SK-N-SH treated with all-trans-retinoic acid at 6 μM for 48 hours (cell line): ENCODE data around the gene OR10K2.

Experiments
- ARNTL ChIP-seq: fragments of 450-650 bp; formaldehyde crosslinking; IDR thresholded peaks from 2 replicates; pipeline ENCODE4 v1.5.0; 2020; ENCODE audit warnings: low read depth, mild to moderate bottlenecking, moderate library complexity, borderline replicate concordance
- OSR1 ChIP-seq: fragments of 250-450 bp; sonication (Bioruptor Pico); IDR thresholded peaks from 2 replicates; pipeline ENCODE4 v1.8.0; 2022; ENCODE audit warnings: moderate library complexity, mild to moderate bottlenecking, inconsistent platforms
- POU6F1 ChIP-seq: fragments of 250-450 bp; sonication (Bioruptor Pico); IDR thresholded peaks from 2 replicates; pipeline ENCODE4 v1.8.0; 2021; ENCODE audit warnings: low read depth, mild to moderate bottlenecking, moderate library complexity, borderline replicate concordance
- TSHZ2 ChIP-seq: fragments of 250-450 bp; sonication (Bioruptor Pico); IDR thresholded peaks from 2 replicates; pipeline ENCODE4 v1.5.0; 2020; ENCODE audit warnings: mild to moderate bottlenecking, moderate library complexity

DNA sequence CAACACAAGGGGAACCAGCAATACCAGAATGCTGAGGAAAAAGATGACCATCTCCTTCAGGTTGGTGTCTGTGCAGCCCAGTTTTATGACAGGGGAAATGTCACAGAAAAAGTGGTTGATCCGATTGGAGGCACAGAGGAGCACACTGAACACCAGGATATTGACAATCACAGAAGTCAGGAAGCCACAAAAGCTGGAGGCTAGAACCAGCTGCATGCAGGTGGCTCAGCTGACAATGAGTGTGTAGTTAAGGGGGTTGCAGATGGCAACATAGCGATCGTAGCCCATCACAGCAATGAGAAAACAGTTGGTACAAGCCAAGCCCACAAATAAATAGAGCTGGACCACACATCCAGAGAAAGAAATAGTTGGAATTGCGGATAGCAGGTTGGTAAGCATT is 19.3 kb upstream of the OR10K2 start:
- no peak for TF ChIP-seq OSR1 (CRISPR knock-in tag)
- TF ChIP-seq POU6F1 (CRISPR knock-in tag) = no peak
- TF ChIP-seq TSHZ2 (CRISPR knock-in tag) = no peak
- TF ChIP-seq ARNTL (CRISPR knock-in tag) = no peak
